ENCODE measurements around the gene CANT1. TPM values are rescaled to one million over a fixed set of nuclear protein-coding genes. Genes with fewer than 3 reads are reported as not detected.

CANT1 gene
- total RNA-seq (ENCODE audit: unreplicated experiment) = 33.3 TPM
- long read RNA-seq, partial matches to known transcripts = 0 of 1 reads
- long read RNA-seq, other reads (novel, unspliced or antisense) = 0 of 1 reads

- Mint-ChIP-seq H3K36me3 (ENCODE audit: unreplicated experiment) (peaks cover 4% of the 10 kb centered on the region), H3K4me1 (ENCODE audit: low read depth, unreplicated experiment) (peaks cover 10% of the 10 kb centered on the region), H3K4me3 (ENCODE audit: unreplicated experiment) (peak within 1 kb of the TSS; percentile 94), H3K27ac (ENCODE audit: unreplicated experiment) (peak within 1 kb of the TSS; percentile 75), H3K9me3 (ENCODE audit: unreplicated experiment) (peaks cover 11% of the 10 kb centered on the region), H3K27me3 (ENCODE audit: unreplicated experiment) (peaks cover 16% of the 10 kb centered on the region)
- TF ChIP-seq CTCF (IDR thresholded peaks at IDR 0.05; ENCODE audit: partially characterized antibody, unreplicated experiment) = no peak
- DNase-seq = peak; percentile 87
Observed at GRCh38 chr17:79009397-79010303, at the start of gene CANT1. Gene CANT1 (minus strand): TSS chr17:79009764. CDS start chr17:78997622, 12,142 bp downstream.

DNA sequence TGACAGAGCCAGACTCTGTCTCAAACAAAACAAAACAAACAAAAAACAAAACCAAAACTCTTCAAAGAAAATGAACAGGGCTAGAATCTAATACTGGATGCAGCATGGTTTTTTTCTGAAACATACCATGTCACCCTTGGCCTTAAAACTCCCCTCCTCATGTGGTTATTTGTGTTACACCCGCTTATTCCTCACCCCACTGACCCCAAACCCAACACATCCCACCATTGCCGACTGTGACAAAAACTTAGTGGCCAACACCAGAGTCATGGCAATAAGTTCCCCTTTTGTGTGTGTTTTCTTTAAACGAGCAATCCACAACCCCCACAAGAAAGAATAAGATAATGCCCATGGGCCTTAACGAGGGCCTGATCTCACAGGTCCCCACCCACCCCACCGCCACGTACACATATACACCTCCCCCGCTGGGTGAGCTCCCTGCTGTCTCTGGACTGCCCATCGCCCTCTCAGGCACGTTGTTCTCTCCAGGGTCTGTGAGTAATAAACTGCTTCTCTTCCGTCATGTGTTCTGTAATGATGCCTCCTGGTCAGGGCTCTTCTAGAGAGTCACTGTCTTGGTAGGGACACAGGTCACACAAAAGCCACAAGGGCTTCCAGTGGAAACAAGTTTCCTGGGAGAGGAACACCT is 48.3 kb upstream of the CANT1 start:
- Mint-ChIP-seq H3K9me3 (ENCODE audit: unreplicated experiment) (peaks cover 2% of the 10 kb centered on the region), H3K4me3 (ENCODE audit: unreplicated experiment) (no peak overlapping the region), H3K4me1 (ENCODE audit: low read depth, unreplicated experiment) (no peaks in the 10 kb centered on the region), H3K27ac (ENCODE audit: unreplicated experiment) (no peak overlapping the region), H3K27me3 (ENCODE audit: unreplicated experiment) (peaks cover 2% of the 10 kb centered on the region), H3K36me3 (ENCODE audit: unreplicated experiment) (peaks cover 28% of the 10 kb centered on the region)
- no peak for TF ChIP-seq CTCF (IDR thresholded peaks at IDR 0.05; ENCODE audit: partially characterized antibody, unreplicated experiment)
- no peak for DNase-seq

- Mint-ChIP-seq H3K9me3 (ENCODE audit: unreplicated experiment) (peaks cover 8% of the 10 kb centered on the region), H3K27me3 (ENCODE audit: unreplicated experiment) (peaks cover 3% of the 10 kb centered on the region)
- DNase-seq = no peak
Observed at GRCh38 chr17:79055197-79055596, 45.6 kb upstream of the CANT1 start.

DNA sequence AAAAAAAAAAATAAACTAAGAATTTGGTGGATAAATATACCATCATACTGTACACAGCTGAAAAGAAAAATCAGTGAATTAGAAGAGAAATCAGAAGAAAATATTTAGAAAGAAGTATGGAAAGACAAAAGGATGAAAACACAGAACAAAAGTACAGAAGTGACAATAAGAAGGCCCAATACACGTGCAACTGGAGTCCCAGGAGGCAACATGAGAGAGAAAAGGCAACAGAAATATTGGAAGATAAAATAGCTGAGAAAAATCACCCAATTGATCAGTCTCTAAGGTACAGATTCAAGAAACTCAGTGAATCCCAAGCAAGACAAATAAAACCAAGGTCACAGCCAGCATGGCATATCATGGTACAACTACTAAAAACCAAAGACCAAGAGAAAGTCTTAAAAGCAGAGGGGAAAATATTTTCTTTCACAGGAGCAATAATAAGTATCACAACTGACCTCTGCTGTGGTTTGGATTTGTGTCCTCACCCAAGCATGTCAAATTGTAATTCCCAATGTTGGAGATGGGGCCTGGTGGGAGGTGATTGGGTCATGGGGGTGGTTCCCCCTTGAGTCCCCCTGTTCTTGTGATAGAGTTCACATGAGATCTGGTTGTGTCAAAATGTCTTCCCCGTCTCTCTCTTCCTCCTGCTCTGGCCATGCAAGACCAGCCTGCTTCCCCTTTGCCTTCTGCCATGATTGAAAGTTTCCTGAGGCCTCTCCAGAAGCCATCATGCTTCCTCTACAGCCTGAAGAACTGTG is 44.8 kb upstream of the CANT1 start:
- Mint-ChIP-seq H3K27me3 (ENCODE audit: unreplicated experiment) (peaks cover 3% of the 10 kb centered on the region), H3K9me3 (ENCODE audit: unreplicated experiment) (peaks cover 9% of the 10 kb centered on the region), H3K4me3 (ENCODE audit: unreplicated experiment) (no peak overlapping the region), H3K27ac (ENCODE audit: unreplicated experiment) (no peak overlapping the region), H3K4me1 (ENCODE audit: low read depth, unreplicated experiment) (no peaks in the 10 kb centered on the region), H3K36me3 (ENCODE audit: unreplicated experiment) (peaks cover 33% of the 10 kb centered on the region)
- no peak for DNase-seq
- TF ChIP-seq CTCF (IDR thresholded peaks at IDR 0.05; ENCODE audit: partially characterized antibody, unreplicated experiment) = no peak

More at GRCh38 chr17:79055197-79055596, 45.6 kb upstream of the CANT1 start:
- Mint-ChIP-seq H3K36me3 (ENCODE audit: unreplicated experiment) (peaks cover 36% of the 10 kb centered on the region), H3K4me1 (ENCODE audit: low read depth, unreplicated experiment) (no peaks in the 10 kb centered on the region), H3K4me3 (ENCODE audit: unreplicated experiment) (no peak overlapping the region), H3K27ac (ENCODE audit: unreplicated experiment) (no peak overlapping the region)
- no peak for TF ChIP-seq CTCF (IDR thresholded peaks at IDR 0.05; ENCODE audit: partially characterized antibody, unreplicated experiment)

Data from glutamatergic neuron (in vitro differentiated cells).